Calu3 (cell line): ENCODE data around the gene SKAP1. TPM values are rescaled to one million over a fixed set of nuclear protein-coding genes. Genes with fewer than 3 reads are reported as not detected.
A peak's percentile ranks its signal among the peaks of the same experiment; 100 is the strongest.

ENCODE experiments used
- BruUV-seq: library from RNA; stranded (reverse); fragments of 400-500 nt; replicated peaks from 2 replicates; lab custom pipeline; 2021; lab: Mats Ljungman, UMichigan
- CTCF ChIA-PET: fragments of 300-600 bp; sonication (Branson Sonifier 250); formaldehyde crosslinking; loops from one replicate; lab custom pipeline; 2022; ENCODE audit warnings: antibody characterized with exemption; lab: Charles Lee
- DNase-seq: peaks from one replicate; pipeline ENCODE4 v3.0.0; 2022
- H3K27ac Mint-ChIP-seq: one replicate; pipeline ENCODE4 v1.8.0; 2022; ENCODE audit warnings: mixed read lengths; ENCODE audit not compliant: unreplicated experiment
- H3K27me3 Mint-ChIP-seq: one replicate; pipeline ENCODE4 v1.8.0; 2022; ENCODE audit warnings: mixed read lengths; ENCODE audit not compliant: unreplicated experiment
- H3K36me3 Mint-ChIP-seq: one replicate; pipeline ENCODE4 v1.8.0; 2022; ENCODE audit warnings: mild to moderate bottlenecking, moderate library complexity, mixed read lengths; ENCODE audit not compliant: insufficient read depth, unreplicated experiment
- H3K4me1 Mint-ChIP-seq: one replicate; pipeline ENCODE4 v1.8.0; 2022; ENCODE audit warnings: mild to moderate bottlenecking, low read depth, mixed read lengths; ENCODE audit not compliant: unreplicated experiment
- H3K4me3 Mint-ChIP-seq: one replicate; pipeline ENCODE4 v1.8.0; 2022; ENCODE audit warnings: mild to moderate bottlenecking, low read depth, moderate library complexity, mixed read lengths; ENCODE audit not compliant: unreplicated experiment
- H3K9me3 Mint-ChIP-seq: one replicate; pipeline ENCODE4 v1.8.0; 2022; ENCODE audit warnings: low read depth, mixed read lengths; ENCODE audit not compliant: unreplicated experiment
- intact Hi-C: fragments of 100-400 bp; cut with micrococcal nuclease; formaldehyde crosslinking; loops from one replicate; pipeline ENCODE4 v1.10.0; 2022; ENCODE audit not compliant: unreplicated experiment
- total RNA-seq: library from RNA; stranded (reverse); gene quantifications from 2 replicates; pipeline ENCODE4 v1.2.3, GENCODE V29; 2022
- TF ChIP-seq, protein P1 (sequence below): fragments of 200-600 bp; IDR thresholded peaks from one replicate; pipeline ENCODE4 v1.8.0; 2022; ENCODE audit warnings: antibody characterized with exemption; ENCODE audit not compliant: unreplicated experiment

SKAP1 gene
- total RNA-seq, 1 experiment from 2014 or later: 4.4 TPM

- BruUV-seq: no TSS peak
- TF ChIP-seq, protein P1, sequence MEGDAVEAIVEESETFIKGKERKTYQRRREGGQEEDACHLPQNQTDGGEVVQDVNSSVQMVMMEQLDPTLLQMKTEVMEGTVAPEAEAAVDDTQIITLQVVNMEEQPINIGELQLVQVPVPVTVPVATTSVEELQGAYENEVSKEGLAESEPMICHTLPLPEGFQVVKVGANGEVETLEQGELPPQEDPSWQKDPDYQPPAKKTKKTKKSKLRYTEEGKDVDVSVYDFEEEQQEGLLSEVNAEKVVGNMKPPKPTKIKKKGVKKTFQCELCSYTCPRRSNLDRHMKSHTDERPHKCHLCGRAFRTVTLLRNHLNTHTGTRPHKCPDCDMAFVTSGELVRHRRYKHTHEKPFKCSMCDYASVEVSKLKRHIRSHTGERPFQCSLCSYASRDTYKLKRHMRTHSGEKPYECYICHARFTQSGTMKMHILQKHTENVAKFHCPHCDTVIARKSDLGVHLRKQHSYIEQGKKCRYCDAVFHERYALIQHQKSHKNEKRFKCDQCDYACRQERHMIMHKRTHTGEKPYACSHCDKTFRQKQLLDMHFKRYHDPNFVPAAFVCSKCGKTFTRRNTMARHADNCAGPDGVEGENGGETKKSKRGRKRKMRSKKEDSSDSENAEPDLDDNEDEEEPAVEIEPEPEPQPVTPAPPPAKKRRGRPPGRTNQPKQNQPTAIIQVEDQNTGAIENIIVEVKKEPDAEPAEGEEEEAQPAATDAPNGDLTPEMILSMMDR: no peak
Measured at GRCh38 chr17:48307255-48307654, 122.8 kb downstream of the SKAP1 start.

DNA sequence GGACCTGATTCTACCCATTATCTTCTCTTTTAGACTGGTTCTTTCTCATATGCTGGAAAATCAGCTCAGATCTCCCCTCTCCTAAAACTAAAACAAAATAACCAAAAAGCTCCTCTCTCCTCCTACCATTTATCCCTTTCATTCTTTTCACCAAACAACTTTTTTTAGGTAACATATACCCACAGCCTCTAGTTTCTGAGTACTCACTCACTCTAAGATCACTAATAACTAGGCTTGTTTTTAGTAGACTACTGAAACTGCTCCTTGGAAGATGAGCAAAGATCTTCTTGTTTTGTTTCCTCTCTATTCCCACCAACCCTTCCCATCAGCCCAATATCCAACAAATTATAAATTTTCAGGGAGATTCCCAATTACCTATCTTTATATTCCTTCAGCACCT is 129.0 kb downstream of the SKAP1 start:
- no TSS peak for BruUV-seq
- Mint-ChIP-seq H3K4me1 (peaks cover 38% of the 10 kb centered on the region), H3K27me3 (no peaks in the 10 kb centered on the region), H3K9me3 (no peaks in the 10 kb centered on the region), H3K36me3 (no peaks in the 10 kb centered on the region), H3K4me3 (no peak overlapping the region), H3K27ac (no peak overlapping the region)
- TF ChIP-seq, protein P1: no peak
- no peak for DNase-seq
- intact Hi-C loops: no loop called here
- CTCF ChIA-PET: interaction anchor here (0.6 kb wide), 1 partner anchor 51 kb away, joined by 5 read pairs; no protein-coding TSS in a partner anchor

More at GRCh38 chr17:48307255-48307654, 122.8 kb downstream of the SKAP1 start:
- intact Hi-C loops: loop anchor here (5.0 kb wide), 2 partner anchors 45 to 310 kb away; partner anchors contain the start of gene HOXB8
- Mint-ChIP-seq H3K36me3 (no peaks in the 10 kb centered on the region), H3K9me3 (no peaks in the 10 kb centered on the region), H3K27me3 (no peaks in the 10 kb centered on the region), H3K4me1 (peaks cover 23% of the 10 kb centered on the region), H3K27ac (no peak overlapping the region), H3K4me3 (no peak overlapping the region)
- DNase-seq: no peak
- CTCF ChIA-PET: interaction anchor here (0.7 to 3.1 kb wide), 8 partner anchors 12 to 311 kb away, joined by 3 to 56 read pairs (median 6); no protein-coding TSS in a partner anchor

DNA sequence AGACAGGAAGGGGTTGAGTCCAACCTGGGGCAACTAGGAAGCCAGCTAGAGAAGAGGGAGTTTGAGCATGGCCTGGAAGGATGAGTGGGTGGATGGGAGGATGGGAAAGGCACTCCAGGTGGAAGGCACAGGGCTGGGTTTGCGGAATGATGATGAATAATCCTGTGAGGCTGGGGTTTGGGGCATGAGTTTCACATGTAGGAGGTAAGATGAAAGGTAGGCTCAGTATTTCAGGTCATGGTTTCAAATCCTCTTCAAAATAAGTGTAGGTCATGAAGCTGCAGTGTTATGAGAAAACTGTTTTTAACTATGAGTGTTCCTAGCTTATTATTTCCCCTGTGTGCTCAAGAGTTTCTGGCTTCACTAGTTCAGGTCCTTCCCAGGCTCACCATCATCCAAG is 130.3 kb downstream of the SKAP1 start:
- Mint-ChIP-seq H3K27me3 (no peaks in the 10 kb centered on the region), H3K9me3 (no peaks in the 10 kb centered on the region), H3K4me1 (peaks cover 50% of the 10 kb centered on the region), H3K36me3 (no peaks in the 10 kb centered on the region), H3K27ac (no peak overlapping the region), H3K4me3 (no peak overlapping the region)
- intact Hi-C loops: loop anchor here (5.0 kb wide), 1 partner anchor 33 kb away; no protein-coding TSS in a partner anchor
- BruUV-seq: no TSS peak
- TF ChIP-seq, protein P1: no peak
- no peak for DNase-seq
- CTCF ChIA-PET: no interaction called here

- TF ChIP-seq, protein P1: no peak
- no peak for DNase-seq
- BruUV-seq: no TSS peak
- H3K36me3 Mint-ChIP-seq: peaks cover 9% of the 10 kb centered on the region
- no peaks in the 10 kb centered on the region for H3K27me3 Mint-ChIP-seq
- H3K27ac Mint-ChIP-seq: peak overlapping the region; percentile 61
- H3K4me3 Mint-ChIP-seq: no peak overlapping the region
- no peaks in the 10 kb centered on the region for H3K9me3 Mint-ChIP-seq
- intact Hi-C loops: loop anchor here (5.0 kb wide), 1 partner anchor 34 kb away; no protein-coding TSS in a partner anchor
- CTCF ChIA-PET: interaction anchor here (0.5 to 2.5 kb wide), 6 partner anchors 10 to 723 kb away, joined by 3 to 11 read pairs (median 5); no protein-coding TSS in a partner anchor
- H3K4me1 Mint-ChIP-seq: peaks cover 68% of the 10 kb centered on the region
Measured at GRCh38 chr17:48297825-48298224, 132.2 kb downstream of the SKAP1 start.
